ENCODE results near the gene EMD. TPM values are rescaled to one million over a fixed set of nuclear protein-coding genes. Genes with fewer than 3 reads are reported as not detected.

The EMD gene
- total and polyA plus RNA-seq, 2 donors (not counting 1 experiment from before 2014, with no cell fraction given): 81.7 to 132 TPM

- POLR2A ChIA-PET: no interaction called here
- Mint-ChIP-seq H3K4me3 (no peak overlapping the region), H3K27ac (no peak overlapping the region), H3K4me1 (peaks cover 28% of the 10 kb centered on the region), H3K9me3 (ENCODE audit: insufficient read depth) (no peaks in the 10 kb centered on the region), H3K27me3 (no peaks in the 10 kb centered on the region)
- intact Hi-C loops (cut with micrococcal nuclease): no loop called here
- Histone ChIP-seq H3K4me3 (ENCODE audit: control extremely low read depth in 1 of 5, extremely low read depth in 1 of 5, insufficient read depth in 1 of 5, low read depth in 2 of 5, low read length in 4 of 5) (no peak overlapping the region), H2AFZ (ENCODE audit: insufficient read depth, low read depth, low read length, poor library complexity, severe bottlenecking) (no peak overlapping the region), H3K36me3 (replicated peaks in 1 of 2; ENCODE audit: control extremely low read depth in 1 of 2, control insufficient read depth in 1 of 2, extremely low read depth in 1 of 2, insufficient read depth in 2 of 2, low read length in 1 of 2) (peaks cover 0 to 87% of the 10 kb centered on the region in 2 experiments), H3K79me2 (ENCODE audit: control insufficient read depth, insufficient read depth, low read length) (peaks cover 8% of the 10 kb centered on the region), H4K20me1 (ENCODE audit: control insufficient read depth, insufficient read depth, low read length, poor library complexity, severe bottlenecking) (peaks cover 39% of the 10 kb centered on the region), H3K4me1 (ENCODE audit: control insufficient read depth in 2 of 2, insufficient read depth in 2 of 2, low read length in 2 of 2) (peaks cover 35 to 45% of the 10 kb centered on the region in 2 donors), H3K4me2 (replicated peaks; ENCODE audit: low read depth, low read length, poor library complexity, severe bottlenecking) (no peak overlapping the region), H3K9ac (ENCODE audit: low read length) (no peak overlapping the region), H3K27ac (ENCODE audit: low read length in 2 of 2) (no peak overlapping the region), H3K9me3 (ENCODE audit: control extremely low read depth in 1 of 3, control insufficient read depth in 2 of 3, insufficient read depth in 1 of 3, low read length in 2 of 3) (no peaks in the 10 kb centered on the region), H3K27me3 (replicated peaks in 1 of 4; ENCODE audit: control extremely low read depth in 1 of 4, control insufficient read depth in 3 of 4, insufficient read depth in 4 of 4, low read length in 3 of 4) (no peaks in the 10 kb centered on the region)
- WGBS (ENCODE audit: insufficient coverage): 83% methylated on average over 2 of the region's 14 CpGs
- no peak for DNase-seq
- CTCF ChIA-PET: no interaction called here
- no peak for ATAC-seq (ENCODE audit: low read depth)
- TF ChIP-seq EZH2 (IDR thresholded peaks at IDR 0.05; ENCODE audit: borderline replicate concordance, insufficient read depth, low read depth, low read length, poor library complexity, severe bottlenecking) (no peak), CTCF (IDR thresholded peaks at IDR 0.05) (no peak)
These were observed 25.1 kb upstream of the EMD start for GRCh38 chrX:154354013-154354412.

DNA sequence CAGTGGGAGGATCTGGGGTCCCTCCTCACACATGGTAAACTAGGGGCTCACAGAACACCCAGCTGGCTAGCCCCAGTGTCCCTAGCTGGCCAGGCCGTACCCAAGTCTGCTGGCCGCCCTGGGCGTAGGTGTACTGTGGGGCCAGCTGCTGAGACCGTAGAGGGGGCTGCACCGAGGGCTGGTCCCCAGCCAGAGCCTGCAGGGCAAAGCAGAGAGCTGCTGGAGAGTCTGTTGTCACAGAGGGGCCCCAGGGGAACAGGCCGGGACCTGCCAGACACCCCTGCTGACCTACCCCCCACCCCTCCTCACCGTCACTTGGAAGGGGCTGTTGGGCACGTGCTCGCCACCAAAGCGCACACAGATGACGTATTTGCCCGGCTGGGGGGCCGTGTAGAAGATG is 24.6 kb upstream of the EMD start:
- peaks cover 8% of the 10 kb centered on the region for H3K79me2 ChIP-seq (ENCODE audit: control insufficient read depth, insufficient read depth, low read length)
- intact Hi-C loops (cut with micrococcal nuclease): no loop called here
- peaks cover 44% of the 10 kb centered on the region for H4K20me1 ChIP-seq (ENCODE audit: control insufficient read depth, insufficient read depth, low read length, poor library complexity, severe bottlenecking)
- ChIA-PET CTCF (no interaction called here), POLR2A (no interaction called here)
- H3K27ac ChIP-seq (ENCODE audit: low read length in 2 of 2): no peak overlapping the region
- no peak overlapping the region for H3K4me2 ChIP-seq (replicated peaks; ENCODE audit: low read depth, low read length, poor library complexity, severe bottlenecking)
- H3K4me1 Mint-ChIP-seq: peaks cover 28% of the 10 kb centered on the region
- DNase-seq: no peak
- no peak overlapping the region for H3K27ac Mint-ChIP-seq
- H3K36me3 ChIP-seq (replicated peaks in 1 of 2; ENCODE audit: control extremely low read depth in 1 of 2, control insufficient read depth in 1 of 2, extremely low read depth in 1 of 2, insufficient read depth in 2 of 2, low read length in 1 of 2): peaks cover 0 to 87% of the 10 kb centered on the region in 2 experiments
- no peak for ATAC-seq (ENCODE audit: low read depth)
- no peak overlapping the region for H2AFZ ChIP-seq (ENCODE audit: insufficient read depth, low read depth, low read length, poor library complexity, severe bottlenecking)
- no peak overlapping the region for H3K4me3 Mint-ChIP-seq
- H3K4me3 ChIP-seq (ENCODE audit: control extremely low read depth in 1 of 5, extremely low read depth in 1 of 5, insufficient read depth in 1 of 5, low read depth in 2 of 5, low read length in 4 of 5): no peak overlapping the region
- H3K9ac ChIP-seq (ENCODE audit: low read length): no peak overlapping the region
- no peaks in the 10 kb centered on the region for H3K9me3 ChIP-seq (ENCODE audit: control extremely low read depth in 1 of 3, control insufficient read depth in 2 of 3, insufficient read depth in 1 of 3, low read length in 2 of 3)
- no peaks in the 10 kb centered on the region for H3K9me3 Mint-ChIP-seq (ENCODE audit: insufficient read depth)
- TF ChIP-seq CTCF (IDR thresholded peaks at IDR 0.05) (no peak), EZH2 (IDR thresholded peaks at IDR 0.05; ENCODE audit: borderline replicate concordance, insufficient read depth, low read depth, low read length, poor library complexity, severe bottlenecking) (no peak)
- WGBS (ENCODE audit: insufficient coverage): 96% methylated on average over 8 of the region's 13 CpGs
- peaks cover 32 to 40% of the 10 kb centered on the region in 2 donors for H3K4me1 ChIP-seq (ENCODE audit: control insufficient read depth in 2 of 2, insufficient read depth in 2 of 2, low read length in 2 of 2)
- no peaks in the 10 kb centered on the region for H3K27me3 ChIP-seq (replicated peaks in 1 of 4; ENCODE audit: control extremely low read depth in 1 of 4, control insufficient read depth in 3 of 4, insufficient read depth in 4 of 4, low read length in 3 of 4)
- H3K27me3 Mint-ChIP-seq: no peaks in the 10 kb centered on the region

All from B cell (primary cell).